B cell (primary cell): ENCODE measurements around the gene MRTFB. TPM values are rescaled to one million over a fixed set of nuclear protein-coding genes. Genes with fewer than 3 reads are reported as not detected.

Source experiments
- ATAC-seq: fragments of 200-7000 bp; cut with Tn5 transposase; one replicate; pipeline ENCODE4 v1.10.0; 2021; ENCODE audit warnings: low read depth, mild to moderate bottlenecking, moderate number of reproducible peaks, moderate library complexity
- CTCF ChIA-PET: fragments of 350-600 bp; sonication (Branson Sonifier 250); formaldehyde crosslinking; loops from one replicate; lab custom pipeline; 2021; ENCODE audit warnings: antibody characterized with exemption, inconsistent platforms; lab: Charles Lee
- POLR2A ChIA-PET: fragments of 350-600 bp; sonication (Branson Sonifier 250); formaldehyde crosslinking; loops from one replicate; lab custom pipeline; 2021; ENCODE audit warnings: antibody characterized with exemption; lab: Charles Lee
- DNase-seq: peaks from one replicate; pipeline ENCODE4 v3.0.0; 2013
- H2AFZ ChIP-seq: 2 replicates; pipeline ENCODE4 v1.6.1; 2012; ENCODE audit warnings: mild to moderate bottlenecking, low read depth, low read length; ENCODE audit not compliant: insufficient read depth, poor library complexity, severe bottlenecking
- H3K27ac ChIP-seq, 2 donors: 1 replicate in 1 of 2; 2 replicates in 1 of 2; pipeline ENCODE4 v1.5.1; 2012 to 2013; ENCODE audit warnings: low read length in 2 of 2, mild to moderate bottlenecking in 2 of 2, moderate library complexity in 1 of 2
- H3K27me3 ChIP-seq, 4 experiments: fragments of 200-600 bp in 1 of 4; sonication (generic) in 1 of 4; replicated peaks in 1 of 4; 1 replicate in 2 of 4; 2 replicates in 2 of 4; pipeline versions ENCODE4 v1.6.1 to v1.7.0; 2013 to 2016; ENCODE audit warnings: low read length in 3 of 4, mild to moderate bottlenecking in 2 of 4, mixed read lengths in 1 of 4, moderate library complexity in 1 of 4; ENCODE audit not compliant: insufficient read depth in 4 of 4, control insufficient read depth in 3 of 4; ENCODE audit errors: control extremely low read depth in 1 of 4
- H3K36me3 ChIP-seq, 2 experiments: replicated peaks in 1 of 2; 1 replicate in 1 of 2; 2 replicates in 1 of 2; pipeline versions ENCODE4 v1.6.1 to v1.7.1; 2013; ENCODE audit warnings: low read length in 1 of 2; ENCODE audit not compliant: insufficient read depth in 2 of 2, control insufficient read depth in 1 of 2; ENCODE audit errors: control extremely low read depth in 1 of 2, extremely low read depth in 1 of 2
- H3K4me1 ChIP-seq, 2 donors: fragments of 200-600 bp in 1 of 2; sonication (generic) in 1 of 2; 1 replicate in 1 of 2; 2 replicates in 1 of 2; pipeline versions ENCODE4 v1.5.1 to v1.6.1; 2013 to 2017; ENCODE audit warnings: low read length in 2 of 2; ENCODE audit not compliant: control insufficient read depth in 2 of 2, insufficient read depth in 2 of 2
- H3K4me2 ChIP-seq: replicated peaks from 2 replicates; pipeline ENCODE3; 2012; ENCODE audit warnings: mild to moderate bottlenecking, low read depth, low read length; ENCODE audit not compliant: poor library complexity, severe bottlenecking
- H3K4me3 ChIP-seq, 5 experiments: fragments of 200-600 bp in 1 of 5; sonication (generic) in 1 of 5; 1 replicate in 3 of 5; 2 replicates in 2 of 5; pipeline versions ENCODE4 v1.5.1 to v1.7.0; 2011 to 2016; ENCODE audit warnings: low read length in 4 of 5, mild to moderate bottlenecking in 4 of 5, low read depth in 2 of 5, control low read depth in 1 of 5, moderate library complexity in 1 of 5; ENCODE audit not compliant: insufficient read depth in 1 of 5; ENCODE audit errors: control extremely low read depth in 1 of 5, extremely low read depth in 1 of 5
- H3K79me2 ChIP-seq: fragments of 200-600 bp; sonication (generic); one replicate; pipeline ENCODE4 v1.6.0; 2016; ENCODE audit warnings: low read length; ENCODE audit not compliant: control insufficient read depth, insufficient read depth
- H3K9ac ChIP-seq: fragments of 200-600 bp; sonication (generic); 2 replicates; pipeline ENCODE4 v1.6.1; 2017; ENCODE audit warnings: mild to moderate bottlenecking, low read length, moderate library complexity
- H3K9me3 ChIP-seq, 3 donors: one replicate each; pipeline versions ENCODE4 v1.6.1 to v1.7.1; 2013; ENCODE audit warnings: low read length in 2 of 3; ENCODE audit not compliant: control insufficient read depth in 2 of 3, insufficient read depth in 1 of 3; ENCODE audit errors: control extremely low read depth in 1 of 3
- H4K20me1 ChIP-seq: 2 replicates; pipeline ENCODE4 v1.6.0; 2012; ENCODE audit warnings: mild to moderate bottlenecking, low read length; ENCODE audit not compliant: insufficient read depth, control insufficient read depth, poor library complexity, severe bottlenecking
- H3K27ac Mint-ChIP-seq: one replicate; pipeline ENCODE4 v1.8.0; 2021; ENCODE audit warnings: mixed read lengths
- H3K27me3 Mint-ChIP-seq: one replicate; pipeline ENCODE4 v1.8.0; 2021; ENCODE audit warnings: mixed read lengths
- H3K4me1 Mint-ChIP-seq: one replicate; pipeline ENCODE4 v1.8.0; 2021; ENCODE audit warnings: mixed read lengths
- H3K4me3 Mint-ChIP-seq: one replicate; pipeline ENCODE4 v1.8.0; 2021; ENCODE audit warnings: mixed read lengths
- H3K9me3 Mint-ChIP-seq: one replicate; pipeline ENCODE4 v1.8.0; 2022; ENCODE audit warnings: mixed read lengths; ENCODE audit not compliant: insufficient read depth
- EZH2 ChIP-seq: IDR thresholded peaks from 2 replicates; pipeline ENCODE4 v1.6.1; 2012; ENCODE audit warnings: borderline replicate concordance, low read depth, mild to moderate bottlenecking, moderate library complexity, low read length; ENCODE audit not compliant: insufficient read depth, poor library complexity, severe bottlenecking
- WGBS: methylation state at CpG from one replicate; pipeline ENCODE4 v1.1.5; 2013; ENCODE audit warnings: missing lambda C conversion rate; ENCODE audit not compliant: insufficient coverage; 5-methylcytosine and 5-hydroxymethylcytosine counted together
- intact Hi-C: fragments of 100-400 bp; cut with micrococcal nuclease; formaldehyde crosslinking; loops from one replicate; pipeline ENCODE4 v1.10.0; 2022
- polyA plus RNA-seq: library from polyadenylated mRNA; depleted of rRNA; stranded (reverse); fragments of >200 nt; gene quantifications from 2 replicates; pipeline ENCODE4 v1.2.3, GENCODE V29; 2012
- total RNA-seq, 2 donors: library from RNA; stranded (reverse); fragments of 120-200 nt in 1 of 2; gene quantifications; 1 replicate in 1 of 2; 2 replicates in 1 of 2; pipeline versions ENCODE4 v1.2.3 to v1.2.4, GENCODE V29; 2013 to 2022
- TF ChIP-seq, protein P1 (sequence below): fragments of 200-600 bp; IDR thresholded peaks from one replicate; pipeline ENCODE4 v1.8.0; 2022; ENCODE audit warnings: antibody characterized with exemption, mild to moderate bottlenecking

Gene MRTFB
- total and polyA plus RNA-seq, 2 donors (not counting 1 experiment from before 2014, with no cell fraction given), result 6.6 to 39.5 TPM

DNA sequence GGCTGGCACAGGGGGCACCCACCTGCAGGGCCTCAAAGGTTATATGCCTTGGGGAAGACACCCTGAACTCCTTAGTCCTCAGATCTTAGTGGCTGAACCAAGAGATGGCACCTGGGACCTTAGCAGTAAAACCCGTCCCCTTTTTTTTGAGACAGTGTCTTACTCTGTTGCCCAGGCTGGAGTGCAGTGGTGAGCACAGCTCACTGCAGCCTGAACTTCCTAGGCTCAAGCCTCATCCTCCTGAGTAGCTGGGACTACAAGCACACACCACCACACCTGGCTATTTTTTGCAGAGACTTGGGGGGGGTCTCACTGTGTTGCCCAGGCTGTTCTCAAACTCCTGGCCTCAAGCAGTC lies 237.2 kb downstream of the MRTFB start:
- Histone ChIP-seq H3K4me3 (peak overlapping the region in 1 of 5 experiments; percentile 61), H3K4me1 (peaks cover 31 to 35% of the 10 kb centered on the region in 2 donors), H3K36me3 (no peaks in the 10 kb centered on the region), H3K9ac (no peak overlapping the region), H2AFZ (no peak overlapping the region), H3K27me3 (peaks cover 0 to 16% (median 9%) of the 10 kb centered on the region in 4 experiments), H4K20me1 (no peaks in the 10 kb centered on the region), H3K27ac (no peak overlapping the region), H3K9me3 (peaks cover 0 to 16% (median 0%) of the 10 kb centered on the region in 3 donors), H3K4me2 (no peak overlapping the region), H3K79me2 (no peaks in the 10 kb centered on the region)
- ATAC-seq (no peak), DNase-seq (no peak)
- TF ChIP-seq, protein P1, sequence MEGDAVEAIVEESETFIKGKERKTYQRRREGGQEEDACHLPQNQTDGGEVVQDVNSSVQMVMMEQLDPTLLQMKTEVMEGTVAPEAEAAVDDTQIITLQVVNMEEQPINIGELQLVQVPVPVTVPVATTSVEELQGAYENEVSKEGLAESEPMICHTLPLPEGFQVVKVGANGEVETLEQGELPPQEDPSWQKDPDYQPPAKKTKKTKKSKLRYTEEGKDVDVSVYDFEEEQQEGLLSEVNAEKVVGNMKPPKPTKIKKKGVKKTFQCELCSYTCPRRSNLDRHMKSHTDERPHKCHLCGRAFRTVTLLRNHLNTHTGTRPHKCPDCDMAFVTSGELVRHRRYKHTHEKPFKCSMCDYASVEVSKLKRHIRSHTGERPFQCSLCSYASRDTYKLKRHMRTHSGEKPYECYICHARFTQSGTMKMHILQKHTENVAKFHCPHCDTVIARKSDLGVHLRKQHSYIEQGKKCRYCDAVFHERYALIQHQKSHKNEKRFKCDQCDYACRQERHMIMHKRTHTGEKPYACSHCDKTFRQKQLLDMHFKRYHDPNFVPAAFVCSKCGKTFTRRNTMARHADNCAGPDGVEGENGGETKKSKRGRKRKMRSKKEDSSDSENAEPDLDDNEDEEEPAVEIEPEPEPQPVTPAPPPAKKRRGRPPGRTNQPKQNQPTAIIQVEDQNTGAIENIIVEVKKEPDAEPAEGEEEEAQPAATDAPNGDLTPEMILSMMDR, result no peak
- no peak for TF ChIP-seq EZH2
- WGBS, result 85% methylated on average over 1 of the region's 1 CpG
- Mint-ChIP-seq H3K4me1 (peaks cover 29% of the 10 kb centered on the region), H3K9me3 (no peaks in the 10 kb centered on the region), H3K27ac (no peak overlapping the region), H3K4me3 (no peak overlapping the region), H3K27me3 (peaks cover 9% of the 10 kb centered on the region)
- intact Hi-C loops, result loop anchor here (10.0 kb wide), 1 partner anchor 96 kb away; no protein-coding TSS in a partner anchor
- ChIA-PET CTCF (interaction anchor here (1.3 kb wide), 1 partner anchor 385 kb away, joined by 3 read pairs; no protein-coding TSS in a partner anchor), POLR2A (no interaction called here)
